Measurements from ENCODE around the gene MKI67.
"Not testable (repeated sequence)": the region's sequence is repeated elsewhere in the genome, so short reads cannot be mapped to it uniquely, and the experiment has no call there.

Gene MKI67

GRCh38 chr10:128149267-128150014 lies 23.2 kb upstream of the MKI67 start:
- in situ Hi-C loops (cut with HindIII; ENCODE audit: low sequenced_read_pairs) = no loop called here

- in situ Hi-C loops (cut with HindIII; ENCODE audit: low sequenced_read_pairs) = no loop called here
These were observed 21.4 kb upstream of the MKI67 start for GRCh38 chr10:128147669-128148068.

GRCh38 chr10:128147064-128147463 lies 20.8 kb upstream of the MKI67 start:
- in situ Hi-C loops (cut with HindIII; ENCODE audit: low sequenced_read_pairs) = no loop called here

- in situ Hi-C loops (cut with HindIII; ENCODE audit: low sequenced_read_pairs) = no loop called here
These were observed 18.3 kb upstream of the MKI67 start for GRCh38 chr10:128144547-128144946.

- in situ Hi-C loops (cut with HindIII; ENCODE audit: low sequenced_read_pairs) = no loop called here
These were observed 17.3 kb upstream of the MKI67 start for GRCh38 chr10:128143531-128143930.

- in situ Hi-C loops (cut with HindIII; ENCODE audit: low sequenced_read_pairs) = no loop called here
These were observed 14.2 kb upstream of the MKI67 start for GRCh38 chr10:128140425-128140824.

GRCh38 chr10:128138429-128138828 lies 12.2 kb upstream of the MKI67 start:
- in situ Hi-C loops (cut with HindIII; ENCODE audit: low sequenced_read_pairs) = not testable (repeated sequence)

GRCh38 chr10:128137877-128138276 lies 11.7 kb upstream of the MKI67 start:
- in situ Hi-C loops (cut with HindIII; ENCODE audit: low sequenced_read_pairs) = no loop called here

GRCh38 chr10:128130051-128130450 lies 3.8 kb upstream of the MKI67 start:
- in situ Hi-C loops (cut with HindIII; ENCODE audit: low sequenced_read_pairs) = no loop called here

- in situ Hi-C loops (cut with HindIII; ENCODE audit: low sequenced_read_pairs) = no loop called here
These were observed 2.4 kb upstream of the MKI67 start for GRCh38 chr10:128128582-128128981.

GRCh38 chr10:128125416-128125943 lies 743 bp downstream of the MKI67 start:
- in situ Hi-C loops (cut with HindIII; ENCODE audit: low sequenced_read_pairs) = no loop called here

GRCh38 chr10:128124813-128125403 lies 1.3 kb downstream of the MKI67 start:
- in situ Hi-C loops (cut with HindIII; ENCODE audit: low sequenced_read_pairs) = loop anchor here (5.0 kb wide), 1 partner anchor 83 kb away; no protein-coding TSS in a partner anchor

- in situ Hi-C loops (cut with HindIII; ENCODE audit: low sequenced_read_pairs) = loop anchor here (5.0 kb wide), 1 partner anchor 82 kb away; no protein-coding TSS in a partner anchor
These were observed 2.4 kb downstream of the MKI67 start for GRCh38 chr10:128123846-128124245.

- in situ Hi-C loops (cut with HindIII; ENCODE audit: low sequenced_read_pairs) = loop anchor here (5.0 kb wide), 1 partner anchor 81 kb away; no protein-coding TSS in a partner anchor
These were observed 3.3 kb downstream of the MKI67 start for GRCh38 chr10:128122931-128123330.

GRCh38 chr10:128121750-128122412 lies 4.3 kb downstream of the MKI67 start:
- in situ Hi-C loops (cut with HindIII; ENCODE audit: low sequenced_read_pairs) = loop anchor here (5.0 kb wide), 1 partner anchor 80 kb away; no protein-coding TSS in a partner anchor

- in situ Hi-C loops (cut with HindIII; ENCODE audit: low sequenced_read_pairs) = no loop called here
These were observed 9.2 kb downstream of the MKI67 start for GRCh38 chr10:128116851-128117615.

- in situ Hi-C loops (cut with HindIII; ENCODE audit: low sequenced_read_pairs) = no loop called here
These were observed 10.0 kb downstream of the MKI67 start for GRCh38 chr10:128116187-128116586.

- in situ Hi-C loops (cut with HindIII; ENCODE audit: low sequenced_read_pairs) = no loop called here
These were observed 10.9 kb downstream of the MKI67 start for GRCh38 chr10:128115356-128115755.

- in situ Hi-C loops (cut with HindIII; ENCODE audit: low sequenced_read_pairs) = no loop called here
These were observed 11.3 kb downstream of the MKI67 start for GRCh38 chr10:128114901-128115300.

GRCh38 chr10:128113026-128113425 lies 13.2 kb downstream of the MKI67 start:
- in situ Hi-C loops (cut with HindIII; ENCODE audit: low sequenced_read_pairs) = no loop called here

- in situ Hi-C loops (cut with HindIII; ENCODE audit: low sequenced_read_pairs) = no loop called here
These were observed 14.5 kb downstream of the MKI67 start for GRCh38 chr10:128111696-128112095.

Measured in endothelial cell of hepatic sinusoid (primary cell).